HG02840 (cell line): ENCODE data around the gene SERPINA12.
"Not testable (repeated sequence)": the region's sequence is repeated elsewhere in the genome, so short reads cannot be mapped to it uniquely, and the experiment has no call there.

Source experiments
- ATAC-seq: cut with Tn5 transposase; IDR thresholded peaks from one replicate; pipeline ENCODE4 v1.9.1; 2021; ENCODE audit warnings: mild to moderate bottlenecking, moderate library complexity, moderate number of reproducible peaks; ENCODE audit not compliant: unreplicated experiment, low FRiP score

Gene SERPINA12

DNA sequence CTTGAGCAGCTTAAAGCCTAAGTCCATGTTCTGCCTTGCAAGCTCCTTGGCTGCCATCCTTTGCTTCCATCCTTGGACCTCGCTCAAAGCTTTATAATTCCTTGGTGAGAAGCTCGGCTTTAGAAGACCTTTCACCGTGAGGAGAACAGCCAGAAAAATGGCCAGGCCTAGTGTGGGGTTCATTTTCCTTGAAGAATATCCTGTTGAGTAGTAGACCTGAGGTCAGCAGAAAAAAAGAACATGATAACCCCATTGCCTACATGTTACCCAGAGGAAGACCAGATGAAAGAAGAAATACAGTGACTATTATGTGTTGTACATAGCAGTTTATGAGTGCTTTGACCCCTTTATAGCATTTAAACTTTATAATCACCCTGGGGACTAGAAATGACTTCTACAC lies 11.1 kb downstream of the SERPINA12 start:
- no peak for ATAC-seq

- no peak for ATAC-seq
Observed at GRCh38 chr14:94494085-94494484, 15.2 kb downstream of the SERPINA12 start.

DNA sequence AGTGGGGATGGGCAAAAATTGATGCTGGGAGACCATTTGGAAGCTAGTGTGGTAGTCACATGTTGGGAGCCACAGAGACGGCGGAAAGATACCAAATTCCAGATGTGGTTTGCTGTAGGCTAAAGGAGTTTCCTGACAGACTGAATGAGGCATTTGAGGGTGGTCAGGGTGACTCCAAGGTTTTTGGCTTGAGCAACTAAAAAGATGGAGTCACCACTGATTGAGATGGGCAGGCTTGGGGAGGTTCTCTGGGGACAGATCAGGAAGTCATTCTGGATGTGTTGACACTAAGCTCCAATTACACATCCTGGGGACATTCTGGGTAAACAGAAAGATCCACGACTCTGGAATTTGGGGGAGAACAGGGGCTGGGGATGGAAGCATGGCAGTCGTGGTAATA lies 17.8 kb downstream of the SERPINA12 start:
- no peak for ATAC-seq

DNA sequence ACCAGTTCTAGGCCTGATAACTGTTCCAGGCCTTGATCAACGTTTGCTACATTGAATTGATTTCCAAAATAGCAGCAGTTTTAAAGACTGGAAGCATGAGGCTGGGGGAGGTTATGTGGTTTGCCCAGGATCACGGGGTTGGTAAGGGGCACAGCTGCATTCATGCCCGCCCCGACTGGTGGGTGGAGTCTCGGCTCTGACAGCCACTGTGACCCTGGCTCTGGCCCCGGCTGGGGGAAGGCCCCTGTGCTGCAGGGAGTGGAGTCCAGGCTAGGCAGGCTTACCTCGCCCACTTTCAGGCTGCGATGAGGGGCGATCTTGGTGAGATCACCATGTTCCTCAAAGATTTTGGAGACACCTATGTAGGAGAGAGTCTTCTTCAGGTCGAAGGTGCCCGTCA lies 19.9 kb downstream of the SERPINA12 start:
- ATAC-seq = no peak

DNA sequence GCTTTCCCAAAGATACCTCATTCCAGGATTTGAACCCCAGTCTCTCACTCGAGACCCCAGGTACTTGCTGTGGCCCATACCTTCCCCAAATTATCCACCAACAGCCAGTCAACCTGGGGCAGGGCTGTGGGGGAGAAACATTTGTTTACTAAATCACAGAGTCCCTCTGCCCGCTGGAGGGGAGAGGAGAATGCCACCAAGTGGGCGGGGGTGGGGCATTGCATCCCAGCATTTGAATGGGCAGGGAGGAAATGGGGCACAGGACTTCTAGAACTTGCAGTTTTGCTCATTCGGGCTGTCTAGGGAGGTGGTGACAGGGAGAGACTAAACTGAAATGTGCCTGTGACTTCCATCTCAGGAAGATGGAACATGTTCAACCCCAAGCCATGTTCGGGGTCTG lies 22.4 kb downstream of the SERPINA12 start:
- ATAC-seq = no peak

- ATAC-seq = no peak
Observed at GRCh38 chr14:94485944-94486841, 23.1 kb downstream of the SERPINA12 start.

- ATAC-seq = no peak
Observed at GRCh38 chr14:94484481-94484880, 24.8 kb downstream of the SERPINA12 start.

DNA sequence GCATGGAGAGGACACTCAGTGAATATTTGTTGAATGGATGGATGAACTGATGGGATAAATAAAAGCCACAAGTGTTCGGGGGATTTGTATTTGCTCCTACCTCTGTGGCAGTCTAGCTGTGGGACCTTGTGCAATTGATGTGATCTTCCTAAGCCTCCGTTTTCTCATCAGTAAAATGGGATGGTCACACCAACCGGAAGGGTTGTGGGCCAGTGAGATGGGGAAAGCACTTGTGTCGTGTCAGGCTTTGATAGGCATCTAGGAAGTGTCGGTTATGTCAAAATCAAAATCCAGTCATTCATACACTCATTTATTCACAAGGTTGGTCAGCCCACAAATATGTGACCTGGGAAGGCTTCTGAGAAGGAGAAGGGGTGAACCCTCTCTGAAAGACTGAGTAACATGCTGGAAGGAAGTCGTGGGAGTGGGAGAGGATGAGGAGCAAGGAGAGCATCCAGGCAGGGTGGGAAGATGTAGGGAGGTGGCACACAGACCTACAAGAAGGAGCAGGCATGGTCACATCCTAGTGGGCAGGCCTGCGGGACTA lies 25.5 kb downstream of the SERPINA12 start:
- ATAC-seq = no peak

GRCh38 chr14:94483071-94483451 lies 26.2 kb downstream of the SERPINA12 start:
- no peak for ATAC-seq

DNA sequence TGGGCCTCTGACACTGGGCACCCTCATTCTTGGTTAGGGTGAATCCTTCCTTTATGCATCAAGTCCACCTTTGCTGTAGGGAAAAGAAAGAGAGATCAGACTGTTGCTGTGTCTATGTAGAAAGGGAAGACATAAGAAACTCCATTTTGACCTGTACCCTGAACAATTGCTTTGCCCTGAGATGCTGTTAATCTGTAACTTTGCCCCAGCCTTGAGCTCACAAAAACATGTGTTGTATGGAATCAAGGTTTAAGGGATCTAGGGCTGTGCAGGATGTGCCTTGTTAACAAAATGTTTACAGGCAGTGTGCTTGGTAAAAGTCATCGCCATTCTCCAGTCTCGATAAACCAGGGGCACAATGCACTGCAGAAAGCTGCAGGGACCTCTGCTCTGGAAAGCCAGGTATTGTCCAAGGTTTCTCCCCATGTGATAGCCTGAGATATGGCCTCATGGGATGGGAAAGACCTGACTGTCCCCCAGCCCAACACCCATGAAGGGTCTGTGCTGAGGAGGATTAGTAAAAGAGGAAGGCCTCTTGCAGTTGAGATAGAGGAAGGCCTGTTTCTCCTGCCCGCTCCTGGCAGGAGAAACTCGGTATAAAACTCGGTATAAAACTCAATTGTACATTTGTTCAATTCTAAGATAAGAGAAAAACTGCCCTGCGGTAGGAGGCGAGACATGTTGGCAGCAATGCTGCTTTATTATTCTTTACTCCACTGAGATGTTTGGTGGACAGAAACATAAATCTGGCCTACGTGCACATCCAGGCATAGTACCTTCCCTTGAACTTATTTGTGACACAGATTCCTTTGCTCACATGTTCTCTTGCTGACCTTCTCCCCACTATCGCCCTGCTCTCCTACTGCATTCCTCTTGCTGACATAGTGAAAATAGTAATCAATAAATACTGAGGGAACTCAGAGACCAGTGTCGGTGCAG lies 26.9 kb downstream of the SERPINA12 start:
- not testable (repeated sequence) for ATAC-seq

- ATAC-seq = no peak
Observed at GRCh38 chr14:94481468-94482131, 27.7 kb downstream of the SERPINA12 start.

- no peak for ATAC-seq
Observed at GRCh38 chr14:94480809-94481208, 28.5 kb downstream of the SERPINA12 start.

GRCh38 chr14:94478420-94478819 lies 30.8 kb downstream of the SERPINA12 start:
- no peak for ATAC-seq

DNA sequence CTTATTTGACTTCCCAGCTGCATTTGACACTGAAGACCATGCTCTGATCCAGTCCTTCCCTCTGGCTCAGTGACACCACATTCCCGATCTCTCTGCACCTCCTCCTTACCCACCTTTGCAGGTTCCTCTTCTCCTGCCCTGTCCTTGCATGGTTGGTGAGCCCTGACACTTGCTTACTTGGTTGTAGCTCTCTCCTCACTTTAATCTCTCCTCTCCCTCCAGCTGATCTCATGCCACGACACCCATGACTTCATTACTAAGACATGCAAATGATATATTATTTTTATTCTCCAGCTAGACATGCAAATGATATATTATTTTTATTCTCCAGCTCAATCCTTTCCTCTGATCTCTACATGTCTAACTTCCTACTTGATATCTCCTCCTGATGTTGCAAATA lies 33.2 kb downstream of the SERPINA12 start, which contains the start of gene SERPINA9:
TSS of gene SERPINA9 (minus strand) at position 175 of the 400 bp plus-strand sequence. CDS start 6,357 bp downstream, outside the sequence.
- ATAC-seq = no peak

DNA sequence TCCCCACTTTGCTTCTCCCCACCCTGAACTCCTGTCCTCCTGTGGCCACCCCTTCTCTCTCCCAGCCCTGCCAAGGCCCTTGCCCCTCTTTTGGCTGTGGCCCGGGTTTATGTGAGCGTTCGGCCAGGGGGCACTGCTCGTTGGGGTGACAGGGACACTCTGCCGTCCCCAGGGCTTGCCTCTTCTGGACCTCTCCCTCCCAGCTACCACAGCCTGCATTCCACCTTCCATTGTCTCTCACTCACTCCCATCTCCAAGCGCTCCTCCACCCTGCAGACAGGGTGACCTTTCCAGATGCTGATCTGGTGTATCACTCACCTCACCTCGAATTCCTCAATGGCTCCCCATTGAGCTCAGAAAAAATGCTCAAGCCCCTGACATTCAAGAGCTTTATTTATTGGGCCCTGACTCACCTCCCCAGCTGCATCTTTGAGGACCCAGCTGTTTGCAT lies 34.7 kb downstream of the SERPINA12 start:
- no peak for ATAC-seq

DNA sequence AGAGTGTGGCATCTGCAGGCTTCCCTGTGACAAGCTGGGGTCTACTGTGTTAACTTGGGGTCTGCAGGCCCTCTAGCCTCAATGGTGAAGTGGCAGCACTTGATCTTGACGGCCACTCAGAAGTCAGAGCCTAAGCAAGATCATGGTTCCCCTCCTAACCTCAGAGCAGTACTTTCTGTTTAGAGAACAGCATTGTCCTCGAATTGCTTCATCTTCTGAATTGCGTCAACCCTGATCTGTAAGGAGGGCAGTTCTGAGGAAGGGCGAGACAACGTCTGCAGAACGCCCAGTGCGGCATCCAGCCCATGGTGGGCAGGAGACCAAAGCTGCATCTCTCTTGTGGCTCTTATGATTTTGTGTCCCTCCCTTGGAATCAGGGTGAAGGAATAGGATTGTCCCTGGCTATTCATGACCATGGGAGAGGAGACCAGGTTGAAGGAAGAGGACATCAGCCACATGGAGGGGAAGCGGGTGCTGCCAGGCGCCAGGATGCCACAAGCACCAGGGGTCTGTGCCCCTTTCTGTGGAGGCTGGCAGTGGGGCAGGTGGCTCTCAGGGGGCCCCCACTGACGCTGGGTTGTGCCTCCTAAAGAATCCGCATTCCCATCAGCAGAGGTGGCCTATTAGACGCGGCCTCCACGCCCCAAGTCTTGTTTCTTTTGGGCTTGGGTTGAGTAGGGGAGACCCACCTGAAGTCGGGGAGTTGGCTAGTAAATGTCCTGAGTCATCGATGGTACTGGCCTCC lies 35.4 kb downstream of the SERPINA12 start:
- no peak for ATAC-seq

DNA sequence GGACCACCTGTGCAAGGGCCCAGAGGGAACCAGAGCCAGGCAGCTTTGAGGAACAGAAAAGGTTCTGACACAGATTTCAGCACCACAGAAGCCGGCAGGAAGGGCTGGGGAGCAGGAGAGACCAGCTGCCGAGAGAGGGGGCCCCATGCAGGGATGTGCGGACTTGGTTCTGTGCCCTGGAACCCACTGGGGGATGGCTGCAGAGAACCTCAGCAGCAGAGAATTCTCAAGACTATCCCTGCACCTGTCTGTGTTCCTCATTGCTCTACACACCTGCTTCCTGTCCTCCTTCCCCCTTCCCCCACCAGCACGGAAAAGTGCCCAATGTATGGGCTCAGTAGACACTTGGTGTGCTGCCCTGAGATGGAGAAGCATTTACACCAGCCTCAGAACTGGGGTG lies 36.4 kb downstream of the SERPINA12 start:
- ATAC-seq = no peak

DNA sequence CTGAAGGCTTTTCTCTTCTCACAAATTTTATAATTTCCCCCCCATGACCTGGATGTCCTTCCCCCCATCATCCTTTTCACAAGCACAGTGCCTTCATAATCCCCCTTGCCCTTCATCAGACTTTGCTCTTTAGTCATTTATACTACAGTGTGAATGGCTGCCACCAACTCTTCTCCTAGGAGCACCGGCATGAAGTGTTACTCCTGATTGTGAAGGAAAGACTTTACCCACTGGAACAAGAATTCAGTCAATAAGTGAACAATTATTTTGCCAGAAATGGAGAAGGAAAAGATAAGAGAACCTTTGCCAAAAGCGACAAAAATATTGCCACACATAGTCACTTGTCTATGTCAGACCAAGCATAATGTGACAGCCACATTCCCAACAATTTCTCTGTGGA lies 38.2 kb downstream of the SERPINA12 start:
- ATAC-seq = no peak

DNA sequence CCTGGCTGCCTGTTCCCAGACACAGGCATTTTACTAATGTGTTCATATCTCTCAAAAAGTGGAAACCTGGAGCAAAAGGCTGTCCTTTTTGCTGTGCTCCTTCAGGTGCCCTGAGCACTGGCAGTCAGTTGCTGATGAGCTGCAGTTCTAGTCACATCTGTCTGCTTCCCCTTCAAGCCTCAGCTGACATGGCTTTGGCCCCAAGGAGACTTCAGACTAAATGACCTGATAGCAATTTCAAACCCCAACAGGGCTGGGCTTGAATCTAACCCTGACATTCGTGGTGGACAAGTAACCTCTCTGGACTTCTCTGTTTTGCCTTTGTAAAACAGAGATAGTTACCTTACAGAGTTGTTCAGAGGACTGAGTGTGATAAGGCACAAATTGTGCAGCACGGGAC lies 39.0 kb downstream of the SERPINA12 start:
- no peak for ATAC-seq

DNA sequence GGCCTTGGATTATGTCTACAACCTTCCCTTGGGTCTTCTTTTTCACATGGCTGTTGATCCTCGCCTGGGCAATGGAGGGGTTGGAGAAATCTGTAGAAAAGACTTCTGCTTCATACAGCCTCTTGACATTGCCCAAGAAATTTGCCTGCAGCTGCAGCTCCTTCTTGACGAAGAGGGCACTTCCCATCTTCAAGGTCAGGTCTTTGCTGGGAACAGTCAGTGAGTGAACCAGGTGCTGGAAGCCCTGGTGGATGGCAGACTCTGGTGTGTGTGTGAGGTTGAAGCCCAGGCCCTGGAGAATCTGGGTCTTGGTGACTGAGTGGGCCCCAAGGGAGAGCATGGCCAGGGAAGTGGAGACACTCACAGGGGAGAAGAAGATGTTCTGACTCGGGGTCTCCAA lies 40.0 kb downstream of the SERPINA12 start:
- no peak for ATAC-seq
